VCaP (cell line): ENCODE data around the gene CDK19.
A peak's percentile ranks its signal among the peaks of the same experiment; 100 is the strongest.

ENCODE experiments used
- H3K27ac ChIP-seq: fragments of 450-650 bp; 2 replicates; pipeline ENCODE4 v1.5.1; 2017
- TF ChIP-seq, protein P1 (sequence below): fragments of 450-650 bp; conservative IDR thresholded peaks from 2 replicates; pipeline ENCODE4 v1.5.1; 2017; ENCODE audit warnings: mild to moderate bottlenecking, moderate library complexity

CDK19 gene

DNA sequence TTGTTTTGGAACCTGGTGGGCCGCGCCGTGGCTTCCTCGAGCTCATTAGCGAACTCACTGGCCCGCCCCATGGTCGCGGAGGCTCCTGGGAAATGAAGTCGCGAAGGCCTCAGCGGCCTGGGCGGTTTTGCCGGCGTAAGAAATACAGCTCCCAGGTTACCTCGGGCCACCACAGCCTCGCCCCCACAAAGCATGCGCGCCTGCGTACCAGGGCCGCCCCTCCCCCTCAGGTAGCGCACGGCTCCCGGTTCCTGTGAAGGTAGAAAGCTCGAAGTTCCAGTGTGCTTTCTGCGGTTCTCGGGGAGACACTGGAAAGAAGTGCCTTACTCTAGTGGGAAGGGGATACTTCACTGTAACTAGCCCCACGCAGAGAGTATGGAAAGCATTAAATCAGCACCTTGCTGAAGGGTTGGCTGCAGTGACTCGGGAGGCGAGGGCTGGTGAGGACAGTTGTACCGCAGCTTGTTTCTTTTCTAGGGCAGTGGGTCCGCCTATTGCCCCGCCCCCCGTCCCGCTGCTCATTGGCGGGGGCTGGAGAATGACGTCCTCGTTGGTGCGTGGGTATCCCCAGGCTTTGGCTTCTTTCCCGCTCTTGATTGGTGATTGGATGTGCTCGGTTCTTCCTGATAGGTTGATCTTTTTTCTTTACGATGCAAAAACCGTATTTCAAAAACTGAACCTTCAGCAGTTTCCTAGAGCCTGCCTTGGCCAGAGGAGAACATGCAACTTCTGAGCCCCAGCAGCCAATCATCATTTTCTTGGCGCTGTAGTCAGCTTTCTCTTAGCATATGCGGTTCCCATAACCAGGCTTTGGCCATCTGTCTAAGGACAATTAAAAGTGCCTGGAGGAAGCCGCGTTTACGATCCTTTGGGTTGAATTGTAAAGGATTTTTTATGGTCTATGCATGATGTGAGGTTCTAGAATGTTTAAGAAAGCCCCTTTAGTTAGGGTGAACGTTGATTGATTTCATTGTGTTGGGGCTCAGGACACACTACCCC is at the start of gene CDK19:
TSS of gene CDK19 (minus strand) at position 59 of the 999 bp plus-strand sequence. CDS start 333 bp downstream, outside the sequence.
- H3K27ac ChIP-seq = peak within 1 kb of the TSS; percentile 96
- TF ChIP-seq, protein P1, sequence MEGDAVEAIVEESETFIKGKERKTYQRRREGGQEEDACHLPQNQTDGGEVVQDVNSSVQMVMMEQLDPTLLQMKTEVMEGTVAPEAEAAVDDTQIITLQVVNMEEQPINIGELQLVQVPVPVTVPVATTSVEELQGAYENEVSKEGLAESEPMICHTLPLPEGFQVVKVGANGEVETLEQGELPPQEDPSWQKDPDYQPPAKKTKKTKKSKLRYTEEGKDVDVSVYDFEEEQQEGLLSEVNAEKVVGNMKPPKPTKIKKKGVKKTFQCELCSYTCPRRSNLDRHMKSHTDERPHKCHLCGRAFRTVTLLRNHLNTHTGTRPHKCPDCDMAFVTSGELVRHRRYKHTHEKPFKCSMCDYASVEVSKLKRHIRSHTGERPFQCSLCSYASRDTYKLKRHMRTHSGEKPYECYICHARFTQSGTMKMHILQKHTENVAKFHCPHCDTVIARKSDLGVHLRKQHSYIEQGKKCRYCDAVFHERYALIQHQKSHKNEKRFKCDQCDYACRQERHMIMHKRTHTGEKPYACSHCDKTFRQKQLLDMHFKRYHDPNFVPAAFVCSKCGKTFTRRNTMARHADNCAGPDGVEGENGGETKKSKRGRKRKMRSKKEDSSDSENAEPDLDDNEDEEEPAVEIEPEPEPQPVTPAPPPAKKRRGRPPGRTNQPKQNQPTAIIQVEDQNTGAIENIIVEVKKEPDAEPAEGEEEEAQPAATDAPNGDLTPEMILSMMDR = no peak

DNA sequence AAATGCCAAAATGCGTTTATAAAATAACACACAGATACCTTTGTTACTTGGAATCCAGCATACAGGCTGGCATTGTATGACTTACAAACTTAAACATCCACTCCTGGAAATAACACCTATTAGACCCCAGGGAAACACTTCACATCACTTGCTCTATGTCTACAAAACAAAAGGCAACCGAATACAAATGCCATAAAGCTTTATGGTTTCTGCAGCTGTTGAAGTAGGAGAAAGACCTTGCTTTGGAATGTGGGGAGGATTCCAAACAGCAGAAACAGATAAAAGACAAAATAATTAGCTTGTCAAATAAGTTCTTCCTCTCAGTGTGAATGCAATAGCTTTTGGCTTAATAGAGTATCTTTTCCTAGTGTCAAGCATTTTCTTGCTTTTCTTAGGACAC is 49.6 kb upstream of the CDK19 start:
- H3K27ac ChIP-seq = no peak overlapping the region
- TF ChIP-seq, protein P1 = no peak

DNA sequence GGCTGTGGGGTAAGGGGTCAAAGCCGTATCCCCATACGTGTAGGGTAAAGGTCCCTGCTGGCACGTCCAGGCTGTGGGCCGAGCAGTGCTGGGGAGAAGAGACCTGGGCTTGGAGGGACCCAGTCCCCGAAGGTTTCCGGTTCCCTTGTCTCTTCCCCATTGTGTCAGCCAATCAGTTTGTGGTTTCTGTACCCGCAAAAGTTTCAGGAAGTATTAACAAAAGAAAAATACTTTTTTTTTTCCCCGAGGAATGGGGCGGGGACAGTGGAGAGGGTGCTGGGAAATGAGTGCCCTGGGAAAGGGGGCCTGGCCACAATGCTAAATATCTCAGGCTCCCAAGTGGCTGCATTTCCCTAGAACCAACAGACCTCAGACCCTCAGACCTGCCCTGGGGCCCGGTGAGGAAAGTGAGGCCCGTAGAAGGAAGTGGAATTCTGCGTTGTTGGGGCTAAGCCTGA is 44.1 kb upstream of the CDK19 start:
- TF ChIP-seq, protein P1 = no peak
- no peak overlapping the region for H3K27ac ChIP-seq

DNA sequence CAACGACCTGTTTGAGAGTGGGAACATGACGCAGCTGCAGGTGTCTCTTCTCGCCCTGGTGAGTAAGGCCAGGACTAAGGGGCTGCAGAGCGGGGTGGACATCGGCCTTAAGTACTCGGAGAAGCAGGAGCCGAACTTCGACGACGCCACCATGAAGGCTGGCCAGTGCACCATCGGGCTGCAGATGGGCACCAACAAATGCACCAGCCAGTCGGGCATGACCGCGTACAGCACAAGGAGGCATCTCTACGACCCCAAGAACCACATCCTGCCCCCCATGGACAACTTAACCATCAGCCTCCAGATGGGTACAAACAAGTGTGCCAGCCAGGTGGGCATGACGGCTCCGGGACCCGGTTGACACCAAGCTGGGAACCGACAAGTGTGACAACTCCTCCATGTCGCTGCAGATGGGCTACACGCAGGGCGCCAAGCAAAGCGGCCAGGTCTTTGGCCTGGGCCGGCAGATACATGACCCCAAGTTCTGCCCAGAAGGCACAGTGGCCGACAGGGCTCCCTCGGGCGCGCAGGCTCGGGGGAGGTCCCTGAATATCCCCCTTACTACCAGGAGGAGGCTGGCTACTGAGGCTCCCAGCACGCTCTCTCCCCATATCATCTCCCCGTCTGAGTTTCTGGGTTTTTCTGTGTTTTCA is 43.4 kb upstream of the CDK19 start:
- TF ChIP-seq, protein P1 = no peak
- H3K27ac ChIP-seq = no peak overlapping the region

DNA sequence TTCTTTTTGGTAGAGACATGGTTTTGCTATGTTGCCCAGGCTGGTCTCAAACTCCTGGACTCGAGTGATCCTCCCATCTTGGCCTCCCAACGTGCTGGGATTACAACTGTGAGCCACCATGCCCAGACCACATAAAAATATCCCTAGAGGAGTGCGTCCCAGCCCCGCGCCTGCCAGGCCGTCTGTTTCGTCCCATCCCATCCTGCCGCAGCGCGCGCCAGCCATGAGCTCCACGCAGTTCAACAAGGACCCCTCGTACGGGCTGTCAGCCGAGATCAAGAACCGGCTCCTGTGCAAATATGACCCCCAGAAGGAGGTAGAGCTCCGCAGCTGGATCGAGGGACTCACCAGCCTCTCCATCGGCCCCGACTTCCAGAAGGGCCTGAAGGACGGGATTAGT is 42.7 kb upstream of the CDK19 start:
- no peak overlapping the region for H3K27ac ChIP-seq
- TF ChIP-seq, protein P1 = no peak

DNA sequence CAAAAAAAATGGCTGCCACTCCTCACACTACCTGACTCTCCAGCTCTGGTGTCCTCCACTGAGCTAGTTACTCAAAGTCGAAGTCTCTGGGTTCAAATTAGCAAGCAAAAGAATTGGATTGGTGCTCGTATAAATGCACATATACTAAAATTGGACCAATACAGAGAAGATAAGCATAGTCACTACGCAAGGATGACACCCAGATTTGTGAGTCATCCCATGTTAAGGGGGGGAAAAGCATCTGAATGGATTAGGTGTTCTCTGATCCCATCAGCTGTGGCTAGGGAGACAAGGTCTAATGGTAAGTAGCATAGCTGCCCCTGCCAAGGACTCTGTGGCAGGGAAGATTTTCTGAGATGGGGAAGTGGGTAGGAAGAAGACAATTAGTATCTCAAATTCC is 41.0 kb upstream of the CDK19 start:
- TF ChIP-seq, protein P1 = no peak
- no peak overlapping the region for H3K27ac ChIP-seq
